AG04450 (cell line): ENCODE measurements around the gene ABCC10. TPM values are rescaled to one million over a fixed set of nuclear protein-coding genes. Genes with fewer than 3 reads are reported as not detected.
"Not testable (repeated sequence)": the region's sequence is repeated elsewhere in the genome, so short reads cannot be mapped to it uniquely, and the experiment has no call there.

Experiments used
- CTCF ChIA-PET: fragments of 300-600, 350-600 bp; formaldehyde crosslinking; extraction: SDS; loops from one replicate; lab custom pipeline; 2022; ENCODE audit warnings: antibody characterized with exemption, inconsistent platforms; lab: Charles Lee
- POLR2A ChIA-PET: fragments of 350-600 bp; formaldehyde crosslinking; extraction: SDS; loops from one replicate; lab custom pipeline; 2021; ENCODE audit warnings: antibody characterized with exemption, inconsistent platforms; lab: Yijun Ruan, JAX
- DNase-seq: peaks from one replicate; pipeline ENCODE4 v3.0.0-alpha.2; 2011; ENCODE audit warnings: low read depth, low spot score
- H3K27ac ChIP-seq: one replicate; pipeline ENCODE4 v1.5.1; 2012; ENCODE audit warnings: low read depth, low read length, control low read depth
- H3K27me3 ChIP-seq: one replicate; pipeline ENCODE4 v1.6.0; 2012; ENCODE audit warnings: low read length; ENCODE audit not compliant: control insufficient read depth, insufficient read depth
- H3K4me3 ChIP-seq: 2 replicates; pipeline ENCODE4 v1.5.1; 2011; ENCODE audit warnings: mild to moderate bottlenecking, low read depth, low read length, control low read depth
- H3K9me3 ChIP-seq: 2 replicates; pipeline ENCODE4 v1.5.1; 2012; ENCODE audit warnings: low read length; ENCODE audit not compliant: control insufficient read depth, insufficient read depth
- polyA minus RNA-seq: library from RNA; depleted of rRNA, polyadenylated mRNA; stranded (reverse); fragments of >200 nt; gene quantifications from 2 replicates; pipeline ENCODE4 v1.2.3, GENCODE V29; 2011; rRNA and poly(A)+ RNA removed
- polyA plus RNA-seq: library from polyadenylated mRNA; depleted of rRNA; stranded (reverse); fragments of >200 nt; gene quantifications from 2 replicates; pipeline ENCODE4 v1.2.3, GENCODE V29; 2011; rRNA removed
- TF ChIP-seq, protein P1 (sequence below): IDR thresholded peaks from 2 replicates; pipeline ENCODE4 v1.5.1; 2011; ENCODE audit warnings: low read depth, low read length, control low read depth, inconsistent platforms

Gene ABCC10
- polyA plus RNA-seq (10.6 and 12.0 TPM in 2 replicates), polyA minus RNA-seq (13.7 and 15.7 TPM in 2 replicates)

- Histone ChIP-seq H3K27ac (peak within 1 kb of the TSS; percentile 90), H3K4me3 (peak within 1 kb of the TSS; percentile 99), H3K9me3 (no peaks in the 10 kb centered on the region; the same call in 1 of the 2 replicates), H3K27me3 (no peaks in the 10 kb centered on the region)
- POLR2A ChIA-PET: interaction anchor here (0.6 to 2.3 kb wide), 6 partner anchors 9 to 124 kb away, joined by 3 to 10 read pairs (median 6); partner anchors contain the start of gene ZNF318
- TF ChIP-seq, protein P1, sequence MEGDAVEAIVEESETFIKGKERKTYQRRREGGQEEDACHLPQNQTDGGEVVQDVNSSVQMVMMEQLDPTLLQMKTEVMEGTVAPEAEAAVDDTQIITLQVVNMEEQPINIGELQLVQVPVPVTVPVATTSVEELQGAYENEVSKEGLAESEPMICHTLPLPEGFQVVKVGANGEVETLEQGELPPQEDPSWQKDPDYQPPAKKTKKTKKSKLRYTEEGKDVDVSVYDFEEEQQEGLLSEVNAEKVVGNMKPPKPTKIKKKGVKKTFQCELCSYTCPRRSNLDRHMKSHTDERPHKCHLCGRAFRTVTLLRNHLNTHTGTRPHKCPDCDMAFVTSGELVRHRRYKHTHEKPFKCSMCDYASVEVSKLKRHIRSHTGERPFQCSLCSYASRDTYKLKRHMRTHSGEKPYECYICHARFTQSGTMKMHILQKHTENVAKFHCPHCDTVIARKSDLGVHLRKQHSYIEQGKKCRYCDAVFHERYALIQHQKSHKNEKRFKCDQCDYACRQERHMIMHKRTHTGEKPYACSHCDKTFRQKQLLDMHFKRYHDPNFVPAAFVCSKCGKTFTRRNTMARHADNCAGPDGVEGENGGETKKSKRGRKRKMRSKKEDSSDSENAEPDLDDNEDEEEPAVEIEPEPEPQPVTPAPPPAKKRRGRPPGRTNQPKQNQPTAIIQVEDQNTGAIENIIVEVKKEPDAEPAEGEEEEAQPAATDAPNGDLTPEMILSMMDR: peak; percentile 56
- CTCF ChIA-PET: interaction anchor here (0.6 to 0.9 kb wide), 5 partner anchors 10 to 516 kb away, joined by 3 to 5 read pairs (median 3); partner anchors contain the start of gene DNPH1
- peak; percentile 89 for DNase-seq
These were observed at the start of gene ABCC10 for GRCh38 chr6:43427406-43428111. Gene ABCC10 (plus strand): TSS chr6:43427541. CDS start chr6:43427979, 438 bp downstream.

- H3K27ac ChIP-seq: no peak overlapping the region
- DNase-seq: no peak
- ChIA-PET POLR2A (interaction anchor here (0.8 to 1.3 kb wide), 2 partner anchors 8 to 50 kb away, joined by 4 to 6 read pairs; partner anchors contain the start of genes ABCC10 and ZNF318), CTCF (interaction anchor here (0.9 kb wide), 1 partner anchor 9 kb away, joined by 5 read pairs; no protein-coding TSS in a partner anchor)
- TF ChIP-seq, protein P1: no peak
- no peaks in the 10 kb centered on the region for H3K9me3 ChIP-seq
- H3K4me3 ChIP-seq: no peak overlapping the region
- H3K27me3 ChIP-seq: peaks cover 7% of the 10 kb centered on the region
These were observed 49.6 kb upstream of the ABCC10 start for GRCh38 chr6:43377710-43378229.

GRCh38 chr6:43378631-43379030, 48.7 kb upstream of the ABCC10 start:
- ChIA-PET CTCF (interaction anchor here (0.9 kb wide), 1 partner anchor 8 kb away, joined by 5 read pairs; no protein-coding TSS in a partner anchor), POLR2A (interaction anchor here (0.8 to 1.3 kb wide), 2 partner anchors 9 to 49 kb away, joined by 4 to 6 read pairs; partner anchors contain the start of genes ABCC10 and ZNF318)
- DNase-seq: no peak
- Histone ChIP-seq H3K4me3 (no peak overlapping the region), H3K27ac (no peak overlapping the region), H3K9me3 (no peaks in the 10 kb centered on the region), H3K27me3 (peaks cover 7% of the 10 kb centered on the region)
- TF ChIP-seq, protein P1: no peak

DNA sequence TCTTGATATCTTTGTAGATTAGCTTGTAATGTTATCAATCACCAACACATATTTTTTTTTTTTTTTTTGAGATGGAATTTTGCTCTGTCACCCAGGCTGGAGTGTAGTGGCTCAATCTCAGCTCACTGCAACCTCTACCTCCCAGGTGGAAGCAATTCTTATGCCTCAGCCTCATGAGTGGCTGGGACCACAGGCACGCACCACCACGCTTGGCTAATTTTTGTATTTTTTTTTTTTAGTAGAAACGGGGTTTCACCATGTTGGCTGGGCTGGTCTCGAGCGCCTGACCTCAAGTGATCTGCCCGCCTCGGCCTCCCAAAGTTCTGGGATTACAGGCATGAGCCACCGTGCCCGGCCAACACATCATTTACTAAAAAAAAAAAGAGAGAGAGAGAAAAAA, 46.5 kb upstream of the ABCC10 start:
- CTCF ChIA-PET, POLR2A ChIA-PET, H3K4me3 ChIP-seq, H3K9me3 ChIP-seq, DNase-seq, H3K27me3 ChIP-seq, H3K27ac ChIP-seq: not testable (repeated sequence)

DNA sequence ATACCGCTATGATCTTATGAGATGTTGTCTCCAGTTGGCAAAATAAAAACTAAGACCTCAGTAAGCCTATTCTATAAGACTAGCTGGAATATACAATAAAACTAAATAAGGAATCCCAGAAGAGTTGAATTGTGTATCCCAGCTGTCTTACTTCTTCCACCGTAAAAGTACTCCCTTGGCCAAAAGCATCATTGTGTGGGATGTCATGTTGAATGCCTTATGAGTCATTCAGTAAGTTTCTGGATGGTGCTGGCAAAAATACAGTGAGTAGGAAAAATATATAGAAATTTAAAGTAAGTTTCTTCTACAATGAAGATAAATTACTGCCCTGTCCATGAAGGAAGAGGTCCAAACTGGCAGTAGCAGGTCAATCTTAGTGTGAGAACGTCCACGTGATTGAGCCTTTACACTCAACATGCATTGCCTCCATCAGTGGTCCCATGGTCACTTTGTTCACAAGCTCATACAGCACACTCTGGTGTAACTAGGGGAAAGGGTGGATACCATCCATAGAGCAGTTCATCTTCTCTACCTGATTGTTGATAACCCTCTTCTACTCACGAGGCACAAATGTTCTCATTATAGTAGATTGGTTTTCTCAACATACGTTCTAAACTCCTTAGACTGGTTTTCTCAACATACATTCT, 44.2 kb upstream of the ABCC10 start:
- H3K9me3 ChIP-seq: no peaks in the 10 kb centered on the region; the same call in 1 of the 2 replicates
- H3K27ac ChIP-seq: no peak overlapping the region
- TF ChIP-seq, protein P1: no peak
- POLR2A ChIA-PET: interaction anchor here (1.6 kb wide), 1 partner anchor 14 kb away, joined by 5 read pairs; the partner anchor contains the start of gene ZNF318
- peak; percentile 41 for DNase-seq
- CTCF ChIA-PET: no interaction called here
- no peak overlapping the region for H3K4me3 ChIP-seq
- peaks cover 7% of the 10 kb centered on the region for H3K27me3 ChIP-seq
